GM18498 (cell line): Measurements from ENCODE around the gene PDE4A.

Experiments
- ATAC-seq: cut with Tn5 transposase; IDR thresholded peaks from one replicate; pipeline ENCODE4 v1.9.1; 2021; ENCODE audit warnings: mild to moderate bottlenecking, moderate library complexity; ENCODE audit not compliant: unreplicated experiment

Gene PDE4A

DNA sequence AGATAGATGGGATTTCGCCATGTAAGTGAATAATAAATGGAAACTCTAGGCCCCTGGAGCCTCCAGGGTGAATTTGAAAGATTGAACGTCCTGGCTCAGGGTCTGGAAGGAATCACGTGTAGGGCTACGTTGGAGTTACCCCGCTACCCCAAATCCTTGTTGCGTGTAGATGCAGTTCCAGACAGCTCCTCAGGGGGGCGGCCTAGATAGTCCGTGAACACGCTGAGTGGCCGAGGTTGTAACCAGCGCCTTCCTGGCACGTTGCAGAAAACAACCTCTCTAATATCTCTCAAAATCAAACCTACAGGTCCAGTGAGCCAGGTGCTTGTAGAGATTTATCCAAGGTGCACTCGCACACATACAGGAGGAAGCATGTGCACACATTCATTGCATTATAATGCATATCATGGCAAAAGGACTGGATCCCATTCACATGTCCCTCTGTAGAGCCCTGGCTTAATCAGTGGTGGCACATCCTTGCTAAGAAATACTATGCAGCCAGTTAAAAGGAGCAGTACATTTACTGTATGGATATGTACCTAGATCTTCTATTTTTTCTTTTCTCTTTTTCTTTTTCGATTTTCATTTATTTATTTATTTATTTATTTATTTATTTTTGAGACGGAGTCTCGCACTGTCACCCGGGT lies 85.4 kb downstream of the PDE4A start:
- no peak for ATAC-seq

- ATAC-seq: no peak
Measured at GRCh38 chr19:10508036-10508435, 87.7 kb downstream of the PDE4A start.

GRCh38 chr19:10508707-10509106 lies 88.4 kb downstream of the PDE4A start:
- ATAC-seq: no peak

DNA sequence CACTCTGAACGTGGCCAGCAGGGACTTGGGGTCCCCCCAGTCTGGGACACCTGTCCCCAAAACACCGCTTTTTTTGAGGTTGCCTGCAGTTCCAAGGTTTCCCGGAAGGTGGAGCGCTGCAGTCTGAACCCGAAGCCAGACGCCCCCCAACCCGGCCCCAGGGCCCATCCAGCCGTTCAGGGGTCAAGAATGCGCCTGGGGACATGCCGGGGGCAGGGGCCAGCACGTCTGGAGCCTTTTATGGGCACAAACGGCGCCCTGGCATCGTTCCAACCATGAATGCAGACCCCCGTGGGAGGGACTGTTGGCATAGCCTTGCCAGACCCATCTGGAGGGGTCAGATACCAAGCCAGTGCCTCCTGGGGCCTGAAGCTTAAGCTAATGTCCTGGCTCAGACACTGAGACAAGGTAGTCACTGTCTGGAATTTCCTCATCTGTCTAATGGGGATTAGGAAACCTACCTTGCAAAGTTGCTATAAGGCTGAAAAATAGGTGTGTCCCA lies 90.0 kb downstream of the PDE4A start:
- no peak for ATAC-seq

- no peak for ATAC-seq
Measured at GRCh38 chr19:10513223-10513622, 92.9 kb downstream of the PDE4A start.

- ATAC-seq: no peak
Measured at GRCh38 chr19:10514211-10515145, 94.1 kb downstream of the PDE4A start.

DNA sequence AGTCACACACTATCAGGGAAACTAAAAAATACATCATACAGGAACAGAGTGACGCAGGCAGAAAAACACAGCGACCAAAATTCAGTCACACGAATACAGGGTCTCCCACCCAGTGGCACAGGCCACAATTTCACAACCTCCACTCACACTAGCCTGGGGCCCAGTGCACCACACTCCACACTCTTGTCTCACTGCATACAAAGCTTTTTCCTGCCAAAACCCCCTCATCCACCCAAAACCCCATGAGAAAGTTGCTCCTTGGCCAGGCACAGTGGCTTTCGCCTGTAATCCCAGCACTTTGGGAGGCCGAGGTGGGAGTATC lies 95.7 kb downstream of the PDE4A start:
- ATAC-seq: no peak

DNA sequence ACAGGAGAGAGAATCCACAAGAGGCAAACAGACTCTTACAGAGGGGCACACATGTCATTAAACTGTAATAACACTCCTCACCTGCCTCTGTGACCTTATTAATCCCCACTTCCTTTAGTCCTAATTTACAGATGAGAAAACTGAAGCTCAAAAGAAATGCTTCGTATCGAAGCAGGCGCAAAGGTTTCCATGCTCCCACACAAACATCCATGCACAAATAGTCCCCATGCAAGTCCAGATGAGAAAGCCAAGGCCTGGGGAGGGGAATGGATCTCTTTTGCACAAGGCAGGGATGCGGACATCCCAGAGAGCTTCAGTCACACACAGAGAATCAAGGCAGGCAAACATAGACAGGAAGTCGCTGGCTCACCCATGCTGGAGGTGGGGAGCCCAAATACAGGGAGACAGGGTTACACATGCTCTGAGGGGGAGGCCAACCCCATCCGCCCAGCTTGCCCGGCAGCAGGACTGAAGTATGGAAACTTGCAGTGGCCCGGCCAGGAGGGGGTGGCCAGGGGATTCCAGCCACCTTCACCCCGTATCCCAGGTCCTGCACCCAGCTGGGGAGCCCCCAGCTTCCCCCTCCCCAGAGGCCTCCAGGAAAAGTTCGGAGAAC lies 96.4 kb downstream of the PDE4A start:
- ATAC-seq: no peak

DNA sequence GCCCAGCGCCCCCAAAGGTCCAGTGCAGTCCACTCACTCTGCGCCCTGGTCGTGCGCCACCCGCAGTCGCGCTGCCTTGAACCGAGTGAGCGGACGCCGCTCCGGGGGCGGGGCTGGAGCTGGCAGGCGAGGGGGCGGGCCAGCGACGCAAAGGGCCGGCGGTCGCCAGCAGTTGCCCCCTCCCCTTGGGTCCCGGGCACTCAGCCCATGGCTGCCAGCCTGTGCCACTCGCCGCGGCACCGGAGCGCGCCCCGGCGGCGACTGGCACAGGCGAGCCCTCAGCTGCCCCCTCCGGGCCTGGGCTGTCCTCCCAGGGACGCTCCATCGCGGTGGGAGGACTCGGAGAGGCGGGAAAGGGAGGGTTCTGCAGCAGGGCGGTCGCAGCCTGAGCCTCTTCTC lies 97.0 kb downstream of the PDE4A start, which contains the start of gene S1PR5:
TSS of gene S1PR5 (minus strand) at position 87 of the 399 bp plus-strand sequence. CDS start 2,436 bp downstream, outside the sequence.
- ATAC-seq: no peak

DNA sequence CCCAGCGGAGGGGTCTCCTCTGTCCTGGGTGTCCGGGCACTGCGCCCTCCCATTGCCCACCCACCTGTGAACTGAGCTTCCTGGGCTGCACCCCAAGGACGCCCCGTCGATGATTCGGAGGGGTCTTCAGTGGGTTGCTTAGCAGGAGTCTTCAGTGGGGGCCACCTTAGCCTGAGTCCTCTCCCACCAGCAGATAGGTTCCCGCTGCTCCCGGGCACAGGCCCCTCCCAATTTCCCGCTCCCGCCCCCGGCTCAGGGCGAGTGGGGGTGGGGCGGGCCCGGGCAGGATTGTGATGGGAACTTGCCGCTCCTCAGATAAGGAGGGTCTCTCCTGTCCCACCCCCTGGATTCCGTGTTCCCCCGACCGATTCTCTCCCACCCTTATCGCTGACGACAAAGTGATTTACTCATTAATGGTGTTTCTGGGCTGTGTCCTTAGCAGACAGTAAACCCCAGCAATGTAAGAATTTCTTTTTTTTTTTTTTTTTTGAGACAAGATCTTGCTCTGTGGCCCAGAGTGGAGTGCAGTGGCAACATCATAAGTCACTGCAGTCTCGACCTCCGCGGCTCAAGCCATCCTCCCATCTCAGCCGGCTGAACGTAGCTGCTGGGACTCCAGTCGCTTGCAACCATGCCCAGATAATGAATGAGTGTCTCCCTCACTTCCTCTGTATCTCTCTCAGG lies 97.6 kb downstream of the PDE4A start:
- ATAC-seq: no peak

DNA sequence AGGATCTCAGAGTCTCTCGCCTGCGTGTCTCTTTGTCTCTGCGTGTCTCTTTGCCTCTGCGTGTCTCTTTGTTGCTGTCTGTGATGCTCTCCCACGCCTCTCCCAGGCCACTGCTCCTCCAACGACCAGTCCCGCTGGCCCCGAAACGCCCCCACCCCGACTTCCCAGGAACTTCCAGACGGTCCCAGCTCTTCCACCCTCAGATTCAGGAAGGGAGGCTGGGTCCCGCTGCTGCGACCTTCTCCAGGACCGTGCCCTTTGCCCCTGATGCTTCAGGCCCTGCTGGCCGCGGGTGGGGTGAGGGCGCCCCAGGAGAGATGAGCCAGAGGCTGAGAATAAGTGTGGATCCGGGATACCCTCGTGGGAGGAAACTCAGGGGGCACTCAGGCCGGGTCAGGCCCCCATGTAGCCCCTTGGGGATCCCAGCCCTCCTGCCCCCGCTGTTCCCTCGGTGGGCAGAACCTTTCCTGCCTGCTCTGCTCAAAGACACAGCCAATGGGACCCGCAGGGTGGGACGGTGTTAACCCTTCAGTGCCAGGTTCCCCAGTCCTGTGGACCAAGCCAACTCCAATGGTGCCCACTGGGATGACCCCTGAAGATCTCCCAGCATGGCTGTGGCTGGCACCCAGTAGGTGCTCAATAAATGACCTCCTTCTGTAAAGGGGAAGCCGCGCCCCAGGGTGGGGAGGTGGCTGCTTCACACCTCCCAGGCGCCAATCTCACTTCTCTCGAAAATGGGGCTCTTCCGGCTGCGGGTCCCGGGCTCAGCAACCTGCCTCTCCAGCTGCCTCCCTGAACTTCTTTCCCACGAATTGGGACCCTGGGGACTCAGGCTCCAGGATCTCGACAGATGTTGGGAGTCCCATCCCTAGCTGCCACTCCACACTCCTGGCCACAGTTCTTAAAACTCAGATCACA lies 98.4 kb downstream of the PDE4A start:
- ATAC-seq: no peak
